GM18909 (cell line): ENCODE measurements around the gene CHD5.

Experiments
- ATAC-seq: cut with Tn5 transposase; IDR thresholded peaks from one replicate; pipeline ENCODE4 v1.9.1; 2021; ENCODE audit warnings: mild to moderate bottlenecking; ENCODE audit not compliant: unreplicated experiment, poor library complexity

The CHD5 gene

DNA sequence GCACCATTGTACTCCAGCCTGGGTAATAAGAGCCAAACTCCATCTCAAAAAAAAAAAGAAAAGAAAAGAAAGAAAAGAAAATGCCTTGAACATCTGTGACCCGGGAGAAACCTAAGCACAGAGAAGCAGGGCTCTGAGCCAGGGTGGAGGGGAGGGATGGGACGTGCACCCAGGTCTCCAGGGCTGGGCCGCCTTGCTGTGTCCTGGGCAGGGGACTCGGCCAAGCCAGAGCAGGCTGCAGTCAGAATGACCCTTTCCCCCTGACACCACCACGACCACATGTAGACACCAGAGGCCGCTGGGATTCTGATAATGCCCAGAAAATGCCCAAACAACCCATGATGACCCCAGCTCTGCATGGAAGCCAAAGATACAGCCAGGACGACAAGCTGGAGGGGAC, 17.8 kb downstream of the CHD5 start:
- no peak for ATAC-seq

DNA sequence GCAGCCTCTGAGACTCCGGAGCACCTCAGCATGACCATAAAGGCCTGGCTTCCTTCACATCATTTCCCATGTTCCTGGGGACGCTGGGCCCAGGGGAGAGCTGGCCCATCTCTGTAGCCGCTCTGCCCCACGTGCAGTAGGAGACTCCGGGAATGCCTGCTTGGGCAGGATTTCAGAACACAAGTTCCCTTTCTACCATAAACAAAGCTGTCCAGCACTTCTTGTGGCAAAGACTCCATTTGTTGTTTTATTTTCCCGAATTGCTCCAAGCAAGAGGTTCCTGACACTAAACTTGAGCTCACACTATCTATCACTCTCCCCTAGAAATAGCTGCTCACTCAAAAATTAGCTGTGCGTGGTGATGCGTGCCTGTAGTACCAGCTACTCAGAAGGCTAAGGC, 21.9 kb downstream of the CHD5 start:
- no peak for ATAC-seq

DNA sequence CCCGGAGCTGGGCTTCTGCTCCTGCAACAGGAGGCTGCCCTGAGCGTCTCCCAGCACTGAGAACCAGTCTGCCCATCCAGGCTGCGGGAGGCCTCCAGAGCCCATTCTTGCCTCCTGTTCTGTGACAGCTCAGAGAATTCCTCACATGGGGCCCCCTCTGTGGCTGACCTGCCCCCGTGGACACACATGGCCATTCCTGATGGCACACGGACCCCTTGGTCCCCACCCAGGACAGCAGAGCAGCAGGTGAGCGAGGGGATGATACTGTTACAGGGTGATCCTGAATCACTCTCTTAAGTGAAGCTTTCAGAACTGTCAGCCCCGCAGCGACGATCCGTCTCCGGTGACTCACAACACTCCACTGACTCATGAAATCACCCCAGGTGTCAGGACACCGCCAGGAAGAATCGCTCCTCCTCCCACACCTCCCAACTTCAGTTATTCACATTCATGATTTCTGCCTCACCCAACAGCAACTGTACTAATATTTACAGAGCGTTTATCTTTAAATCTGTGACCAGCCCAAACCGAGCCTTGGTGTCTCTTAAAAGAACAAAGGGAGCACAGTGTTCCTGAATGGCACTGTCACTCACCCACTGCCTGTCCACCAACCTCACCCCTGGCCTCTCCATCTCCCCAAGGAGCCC, 22.5 kb downstream of the CHD5 start:
- ATAC-seq: no peak

DNA sequence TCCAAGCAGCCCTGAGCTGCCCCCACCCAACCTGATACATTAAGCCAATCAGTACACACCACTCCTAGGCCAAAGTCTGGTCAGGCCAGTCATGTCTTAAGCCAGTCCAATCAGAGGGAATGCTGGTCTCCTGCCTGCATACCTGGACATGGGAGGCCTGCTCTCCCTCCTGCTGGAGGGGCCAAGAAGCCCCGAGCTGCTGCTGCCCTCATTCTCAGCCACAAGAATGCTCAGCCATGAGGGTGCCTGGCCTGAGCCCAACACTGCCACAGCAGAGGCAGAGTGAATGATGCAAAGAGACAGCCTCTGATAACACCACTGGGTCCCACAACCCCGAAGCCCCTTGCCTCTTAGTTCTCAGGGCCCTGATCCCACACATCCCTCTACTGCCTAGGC, 23.0 kb downstream of the CHD5 start:
- no peak for ATAC-seq

DNA sequence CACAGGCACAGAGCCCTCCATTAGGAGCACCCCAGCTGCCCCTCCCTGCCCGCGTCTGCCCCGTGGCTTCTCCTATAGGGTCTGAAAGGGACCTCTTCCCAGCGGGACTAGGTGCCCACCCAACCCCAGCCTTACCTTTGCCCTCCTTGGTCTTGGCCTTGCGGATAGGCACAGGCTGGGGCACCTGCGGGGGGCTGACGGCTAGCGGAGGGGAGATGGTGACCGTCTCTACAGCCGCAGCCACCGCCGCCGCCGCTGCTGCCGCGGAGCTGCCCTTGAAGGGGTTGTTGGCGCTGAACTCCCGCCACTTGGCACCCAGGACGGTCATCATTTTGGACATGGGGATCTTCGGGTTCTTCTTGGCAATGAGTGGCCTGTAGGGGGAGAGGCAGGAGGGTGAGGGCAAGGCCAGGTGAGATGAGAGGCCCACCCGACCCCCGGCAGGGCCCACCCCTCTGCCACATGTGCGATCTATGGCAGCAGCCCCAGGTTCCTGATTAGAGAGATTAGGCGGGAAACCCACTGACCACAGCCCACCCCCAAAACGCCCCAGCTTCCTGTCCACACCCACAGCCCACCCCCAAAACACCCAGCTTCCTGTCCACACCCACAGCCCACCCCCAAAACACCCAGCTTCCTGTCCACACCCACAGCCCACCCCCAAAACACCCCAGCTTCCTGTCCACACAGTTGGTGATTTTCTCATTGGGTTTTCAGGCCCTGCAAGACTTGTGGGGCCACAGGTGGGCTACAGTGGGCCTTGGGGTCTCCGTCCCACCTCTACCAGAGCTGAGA, 25.4 kb downstream of the CHD5 start:
- ATAC-seq: no peak

DNA sequence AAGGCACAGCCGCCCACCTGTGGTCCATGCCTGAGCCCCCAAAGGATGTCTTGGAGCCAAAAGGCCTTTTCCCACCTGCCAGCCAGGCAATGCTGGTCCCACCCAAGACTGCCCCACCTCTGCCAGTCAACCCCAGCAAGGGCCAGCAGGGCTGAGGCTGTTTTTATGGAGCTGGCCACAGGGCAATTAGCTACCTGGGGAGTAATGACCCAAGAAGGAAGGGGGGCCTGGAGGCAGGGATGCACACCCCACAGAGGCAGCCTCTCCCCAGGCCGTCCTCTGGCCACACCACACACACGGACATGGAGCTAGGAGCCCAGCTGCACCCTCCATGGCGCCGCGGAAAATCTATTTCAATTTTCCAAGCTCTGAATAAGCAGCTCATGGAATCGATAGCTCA, 27.2 kb downstream of the CHD5 start:
- no peak for ATAC-seq

DNA sequence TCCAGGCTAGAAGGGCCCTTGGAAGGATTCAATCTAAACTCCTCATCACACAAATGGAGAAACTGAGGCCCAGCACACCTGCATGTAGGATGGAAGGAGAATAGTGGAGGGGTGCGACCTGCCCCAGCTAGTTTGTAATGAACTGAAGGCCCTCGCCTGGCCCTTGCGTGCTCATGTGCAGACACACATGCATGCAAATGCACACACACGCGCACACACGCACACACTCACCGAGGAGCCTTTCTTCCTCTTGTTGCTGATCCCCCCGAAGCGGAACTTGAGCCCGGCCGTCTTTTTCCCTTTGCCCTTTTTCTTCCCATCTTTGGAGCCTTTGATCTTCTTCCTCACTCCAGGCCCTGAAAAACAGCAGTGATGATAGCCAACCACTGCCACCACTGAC, 27.9 kb downstream of the CHD5 start:
- ATAC-seq: no peak

DNA sequence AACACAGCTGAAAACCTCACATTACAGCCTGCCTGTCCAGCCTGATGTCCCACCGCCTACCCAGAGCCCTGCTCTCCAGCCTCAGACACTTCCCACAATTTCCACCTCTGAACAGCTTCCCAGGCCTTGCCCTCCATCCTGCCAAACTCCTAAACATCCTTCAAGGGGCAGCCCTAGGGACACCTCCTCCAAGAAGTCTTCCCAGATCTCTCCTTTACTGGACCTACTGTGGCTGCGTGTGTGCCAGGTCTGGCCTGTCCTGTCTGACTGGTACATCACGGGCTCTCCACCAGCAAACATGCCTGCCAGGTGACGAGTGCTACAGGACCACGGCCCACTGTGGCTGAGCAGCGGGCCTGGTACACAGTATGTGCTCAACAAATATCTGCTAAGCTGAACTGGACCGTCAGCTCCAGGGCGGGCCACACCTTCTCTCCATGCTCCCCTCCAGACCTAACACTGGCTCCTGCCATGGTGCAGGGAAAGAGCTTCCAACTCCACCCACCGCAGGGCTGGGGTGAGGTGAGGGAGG, 28.8 kb downstream of the CHD5 start:
- no peak for ATAC-seq

DNA sequence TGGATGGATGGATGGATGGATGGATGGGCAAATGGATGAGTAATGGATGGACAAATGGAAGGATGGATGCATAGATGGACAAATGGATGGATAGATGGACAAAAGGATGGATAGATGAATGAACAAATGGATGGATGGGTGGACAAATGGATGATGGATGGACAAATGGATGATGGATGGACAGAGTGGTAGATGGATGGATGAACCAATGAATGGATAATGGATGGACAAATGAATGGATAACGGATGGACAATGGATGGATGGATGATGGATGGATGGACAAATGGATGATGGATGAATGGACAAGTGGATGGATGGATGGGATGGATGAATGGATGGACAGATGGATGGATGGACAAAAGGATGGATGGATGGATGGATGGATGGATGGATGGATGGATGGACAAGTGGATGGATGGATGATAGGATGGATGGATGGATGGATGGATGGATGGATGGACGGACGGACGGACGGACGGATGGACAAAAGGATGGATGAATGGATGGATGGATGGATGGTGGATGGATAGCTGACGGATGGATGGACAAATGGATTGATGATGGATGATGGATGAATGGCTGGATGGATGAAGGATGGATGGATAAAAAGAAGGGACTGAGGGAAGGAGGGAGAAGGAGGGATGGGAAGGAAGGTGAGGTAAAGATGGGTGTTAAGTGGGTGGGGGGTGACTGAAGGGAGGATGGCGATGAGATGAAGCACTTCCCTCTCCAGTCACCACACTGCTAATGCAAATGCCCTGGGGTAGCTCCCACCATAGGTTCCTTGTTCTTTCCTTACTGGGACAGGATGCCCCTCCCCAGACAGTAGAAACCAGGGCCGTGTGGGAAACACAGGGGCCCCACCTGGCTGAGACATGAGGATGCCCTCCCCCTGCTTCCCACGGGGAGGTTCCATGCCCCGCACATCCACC, 29.8 kb downstream of the CHD5 start:
- ATAC-seq: no peak

DNA sequence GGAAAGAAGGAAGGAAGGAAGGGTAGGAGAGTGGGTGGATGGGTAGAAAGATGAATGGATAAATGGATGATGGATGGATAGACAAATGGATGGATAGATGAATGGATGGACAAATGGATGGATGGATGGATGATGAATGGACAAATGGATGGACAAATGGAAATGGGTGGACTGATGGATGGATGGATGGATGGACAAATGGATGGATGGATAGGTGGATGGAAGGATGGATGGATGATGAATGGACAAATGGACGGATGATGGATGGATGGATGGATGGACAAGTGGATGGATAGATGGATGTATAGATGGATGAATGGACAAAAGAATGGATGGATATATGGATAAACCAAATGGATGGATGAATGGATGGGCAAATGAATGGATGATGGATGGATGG, 30.5 kb downstream of the CHD5 start:
- ATAC-seq: no peak

DNA sequence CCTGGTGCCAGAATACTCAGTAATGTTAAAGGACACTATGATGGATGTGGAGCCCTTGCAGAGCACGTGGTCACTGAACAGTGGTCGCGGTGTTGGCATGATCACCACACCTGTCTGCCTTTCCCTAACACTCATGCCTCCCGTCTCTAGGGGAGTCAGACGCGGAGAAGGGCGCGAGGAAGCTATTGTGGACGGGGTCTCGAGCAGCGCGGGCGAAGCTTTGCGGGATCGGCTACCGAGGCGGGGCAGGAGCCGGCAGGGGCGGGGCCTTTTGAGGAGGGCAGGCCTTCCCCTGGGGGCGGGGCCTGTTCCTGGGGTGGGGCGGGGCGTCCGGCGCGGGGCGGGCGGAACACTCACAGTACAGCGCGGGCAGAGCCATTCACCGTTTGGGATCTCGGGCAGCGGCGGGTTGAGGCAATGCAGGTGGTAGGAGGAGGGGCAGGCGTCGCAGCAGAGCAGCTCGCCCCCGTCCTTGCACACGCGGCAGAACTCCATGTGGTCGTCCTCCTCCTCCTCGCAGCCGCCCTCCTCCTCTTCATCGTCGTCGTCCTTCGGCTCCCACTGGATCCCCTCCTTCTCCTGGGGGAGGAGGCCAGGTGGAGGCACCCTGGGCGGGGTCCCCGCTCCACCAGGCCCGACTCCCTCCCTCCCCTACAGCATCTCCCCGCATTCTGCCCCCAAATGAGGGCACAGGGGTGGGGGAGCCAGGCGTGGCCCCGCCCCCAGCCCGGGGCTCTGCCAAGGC, 31.5 kb downstream of the CHD5 start:
- no peak for ATAC-seq

DNA sequence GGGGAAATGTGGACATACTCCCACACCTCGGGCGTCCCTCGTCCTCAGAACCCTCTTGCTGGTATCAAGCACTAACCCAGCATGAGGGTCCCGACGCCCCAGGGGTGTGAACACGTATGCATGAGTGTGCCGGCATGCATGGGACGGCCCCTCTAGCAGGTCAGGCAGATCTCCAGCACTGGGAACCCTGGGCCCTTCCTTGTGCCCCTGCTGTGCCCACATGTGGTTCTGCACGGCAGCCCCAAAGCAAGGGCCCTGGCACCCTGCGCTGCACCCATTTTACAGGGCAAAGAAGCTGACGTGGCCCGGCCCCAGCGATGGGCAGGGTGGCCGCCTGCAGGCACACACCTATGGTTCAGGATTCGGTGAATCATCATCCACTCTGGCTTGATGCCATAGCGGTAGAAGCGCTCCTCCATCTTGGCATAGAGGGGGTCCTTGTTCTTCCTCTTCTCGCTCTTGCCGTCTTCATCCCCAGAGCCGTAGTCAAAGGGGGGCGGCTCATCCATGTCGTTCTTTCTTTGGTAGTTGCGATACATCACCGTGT, 34.2 kb downstream of the CHD5 start:
- no peak for ATAC-seq

DNA sequence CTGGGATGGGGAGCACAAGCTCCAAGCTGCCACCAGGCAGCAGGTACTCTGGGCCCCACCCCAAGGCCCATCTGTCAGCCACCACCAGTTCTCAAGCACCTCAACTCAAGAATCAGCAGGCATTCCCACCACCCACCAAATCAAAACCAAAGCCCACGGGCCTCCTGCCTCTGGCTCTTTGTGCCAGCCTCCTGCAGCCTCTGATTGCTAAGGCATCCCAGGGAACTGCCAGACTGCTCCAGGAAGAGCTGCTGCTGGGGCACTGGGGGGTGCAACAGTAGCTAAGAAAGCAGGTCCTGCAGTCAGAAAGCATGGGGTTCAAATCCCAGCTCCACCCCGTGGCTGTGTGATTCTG, 34.7 kb downstream of the CHD5 start:
- ATAC-seq: no peak

DNA sequence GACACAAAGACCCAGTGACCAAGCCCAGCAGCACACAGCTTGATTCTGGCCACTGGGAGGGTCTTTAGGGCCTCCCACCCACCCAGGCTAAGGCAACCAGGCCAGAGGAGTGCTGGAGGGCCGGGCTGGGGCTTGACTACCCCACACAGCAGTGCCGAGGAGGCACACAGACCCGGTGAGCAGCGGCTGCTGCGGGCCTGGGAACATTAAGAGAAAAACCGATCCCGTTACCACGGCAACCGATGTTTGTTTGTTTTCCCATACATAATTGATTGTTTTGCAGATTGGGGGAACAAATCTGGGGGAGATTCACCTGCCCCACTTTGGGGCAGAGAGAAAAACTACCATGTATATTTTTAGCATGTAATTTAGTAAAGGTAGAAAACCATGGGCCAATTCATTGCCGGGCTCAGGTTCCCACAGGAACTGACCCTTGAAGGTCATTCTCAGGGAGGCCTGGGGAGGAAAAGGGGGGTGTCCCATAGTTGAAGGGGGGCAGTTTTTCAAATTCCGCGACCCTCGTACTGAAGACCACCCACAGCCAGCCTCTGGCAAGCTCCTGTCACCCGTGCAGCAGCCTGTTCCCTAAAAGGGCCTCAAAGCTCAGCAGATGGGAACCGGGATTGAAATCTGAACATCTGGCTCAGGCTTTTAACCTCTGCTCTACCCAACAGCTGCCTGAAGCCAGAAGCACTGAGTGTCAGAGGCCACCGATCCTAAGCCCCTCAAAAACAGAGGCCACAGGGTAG, 35.3 kb downstream of the CHD5 start:
- no peak for ATAC-seq

DNA sequence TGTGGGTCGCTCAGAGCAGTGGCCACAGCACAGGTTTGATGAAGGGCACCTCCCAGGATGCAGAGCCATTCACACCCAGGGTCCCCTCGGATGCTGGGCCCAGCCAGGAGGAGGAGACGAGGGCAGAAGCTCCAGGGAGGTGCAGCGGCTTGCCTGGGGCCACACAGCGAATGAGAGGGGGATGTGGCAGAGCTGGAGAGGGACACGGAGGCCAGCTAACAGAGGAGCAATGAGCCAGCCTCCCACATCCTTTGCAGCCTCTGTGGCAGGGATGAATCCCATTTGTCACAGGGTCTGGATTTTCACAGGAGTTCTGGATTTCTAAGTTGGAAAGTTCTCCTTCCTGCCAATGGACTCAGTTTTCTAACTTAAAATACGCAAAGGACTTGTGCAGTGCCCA, 35.9 kb downstream of the CHD5 start:
- no peak for ATAC-seq

DNA sequence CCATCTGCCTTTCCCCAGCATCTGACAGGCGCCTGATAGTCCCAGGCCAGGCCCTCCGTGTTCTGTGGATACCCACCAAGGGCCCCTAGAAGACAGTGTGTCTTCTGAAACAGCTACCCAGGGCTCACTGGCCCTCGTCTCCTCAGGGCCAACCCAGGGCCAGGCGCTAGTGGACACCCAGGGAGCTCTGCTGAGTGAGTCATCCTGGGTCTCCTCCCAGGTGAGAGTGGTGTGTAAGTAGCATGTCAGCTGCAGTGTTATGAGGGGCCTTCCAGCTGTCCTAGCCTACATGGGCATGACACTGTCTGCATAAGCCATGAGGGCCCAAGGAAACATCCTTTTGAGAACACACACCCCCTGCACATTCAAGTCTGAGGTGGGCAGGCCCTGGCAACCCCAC, 36.7 kb downstream of the CHD5 start:
- ATAC-seq: no peak

DNA sequence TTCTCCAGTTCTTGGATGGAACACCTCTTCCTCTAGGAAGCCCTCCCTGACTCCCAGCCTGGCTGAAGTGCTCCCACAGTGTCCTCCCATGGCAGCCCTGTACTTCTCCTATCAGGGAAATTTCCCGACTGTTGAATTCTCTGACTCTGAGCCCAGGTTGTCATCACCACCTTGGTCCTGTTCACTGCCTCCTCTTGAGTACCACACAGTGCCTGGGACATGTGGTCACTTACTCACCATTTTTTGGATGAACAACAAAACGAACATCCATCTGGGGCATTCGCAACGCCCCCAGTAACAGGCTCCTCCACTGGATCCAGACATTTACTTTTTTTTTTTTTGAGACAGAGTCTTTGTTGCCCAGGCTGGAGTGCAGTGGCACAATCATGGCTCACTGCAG, 37.4 kb downstream of the CHD5 start:
- no peak for ATAC-seq

DNA sequence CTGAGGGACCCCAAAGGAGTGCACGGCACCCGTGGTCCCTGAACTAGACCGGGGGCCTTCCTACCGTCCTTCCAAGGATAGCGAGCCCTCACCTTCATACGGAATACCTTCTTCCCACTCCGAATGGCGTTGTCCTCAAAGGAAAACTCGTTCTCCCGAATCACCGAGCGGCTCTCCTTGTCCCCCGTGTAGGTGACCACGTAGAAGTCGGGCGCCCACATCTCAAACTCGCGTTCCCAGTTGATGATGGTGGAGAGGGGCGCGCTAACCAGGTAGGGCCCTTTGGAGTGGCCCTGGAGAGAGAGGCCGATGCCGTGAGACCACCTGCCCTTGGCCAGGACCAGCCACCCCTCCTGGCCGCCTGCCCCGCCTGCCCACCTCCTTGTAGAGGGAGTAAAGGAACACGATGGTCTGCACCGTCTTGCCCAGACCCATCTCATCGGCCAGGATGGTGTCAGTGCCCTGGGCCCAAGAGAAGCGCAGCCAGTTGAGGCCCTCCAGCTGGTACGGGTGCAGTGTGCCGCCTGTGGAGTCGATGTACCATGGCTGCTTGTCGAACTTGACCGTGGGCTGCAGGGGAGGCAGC, 38.0 kb downstream of the CHD5 start:
- ATAC-seq: no peak

DNA sequence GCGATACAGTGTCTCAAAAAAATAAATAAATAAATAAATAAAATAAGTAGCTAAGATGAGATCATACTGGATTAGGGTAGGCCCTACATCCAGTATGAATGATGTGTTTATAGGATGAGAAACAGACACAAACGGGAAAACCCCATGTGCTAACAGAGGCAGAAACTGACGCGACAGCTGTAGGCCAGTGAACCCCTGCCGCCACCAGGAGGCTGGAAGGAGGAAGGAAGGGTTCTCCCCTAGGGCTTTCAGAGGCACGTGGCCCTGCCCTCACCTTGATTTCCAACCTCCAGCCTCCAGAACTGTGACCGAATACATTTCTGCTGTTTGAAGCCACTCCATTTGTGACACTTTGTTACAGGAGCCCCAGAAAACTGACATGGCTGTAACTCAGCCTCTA, 38.5 kb downstream of the CHD5 start:
- no peak for ATAC-seq
